Tibial artery (tissue), 4 donors: ENCODE measurements around the gene ODAD2.

Experiments used
- DNase-seq, 2 donors: peaks; one replicate each; pipeline ENCODE4 v3.0.0-alpha.2; 2019
- H3K27ac ChIP-seq, 2 donors: fragments of 200-600 bp; sonication (generic) in 1 of 2; 1 replicate in 1 of 2; 2 replicates in 1 of 2; pipeline ENCODE4 v1.5.1; 2018 to 2019; ENCODE audit warnings: mild to moderate bottlenecking in 1 of 2
- H3K27me3 ChIP-seq, 2 donors: fragments of 200-600 bp; sonication (generic) in 1 of 2; one replicate each; pipeline versions ENCODE4 v1.5.1 to v1.6.0; 2016 to 2019
- H3K36me3 ChIP-seq, 3 donors: fragments of 200-600 bp; sonication (generic) in 2 of 3; one replicate each; pipeline ENCODE4 v1.5.1; 2016 to 2019; ENCODE audit warnings: mild to moderate bottlenecking in 2 of 3
- H3K4me1 ChIP-seq, 4 donors: fragments of 200-600 bp; sonication (generic) in 2 of 4; 1 replicate in 3 of 4; 2 replicates in 1 of 4; pipeline ENCODE4 v1.5.1; 2016 to 2019
- H3K4me3 ChIP-seq, 2 donors: fragments of 200-600 bp; sonication (generic) in 1 of 2; 1 replicate in 1 of 2; 2 replicates in 1 of 2; pipeline ENCODE4 v1.5.1; 2018 to 2019; ENCODE audit warnings: mild to moderate bottlenecking in 2 of 2
- H3K9me3 ChIP-seq, 3 donors: fragments of 200-600 bp; sonication (generic) in 1 of 3; one replicate each; pipeline ENCODE4 v1.5.1; 2016 to 2019
- intact Hi-C: fragments of 100-400 bp; cut with DNase I; formaldehyde crosslinking; loops from one replicate; pipeline ENCODE4 v1.15.0; 2023; ENCODE audit warnings: low total_unique reads
- TF ChIP-seq, protein P1 (sequence below), 2 experiments: fragments of 200-600 bp in 1 of 2; fragments of 450-650 bp in 1 of 2; IDR thresholded peaks; one replicate each; pipeline ENCODE4 v1.5.1; 2017 to 2019; ENCODE audit warnings: antibody characterized with exemption in 2 of 2, mild to moderate bottlenecking in 1 of 2, moderate library complexity in 1 of 2

The ODAD2 gene

DNA sequence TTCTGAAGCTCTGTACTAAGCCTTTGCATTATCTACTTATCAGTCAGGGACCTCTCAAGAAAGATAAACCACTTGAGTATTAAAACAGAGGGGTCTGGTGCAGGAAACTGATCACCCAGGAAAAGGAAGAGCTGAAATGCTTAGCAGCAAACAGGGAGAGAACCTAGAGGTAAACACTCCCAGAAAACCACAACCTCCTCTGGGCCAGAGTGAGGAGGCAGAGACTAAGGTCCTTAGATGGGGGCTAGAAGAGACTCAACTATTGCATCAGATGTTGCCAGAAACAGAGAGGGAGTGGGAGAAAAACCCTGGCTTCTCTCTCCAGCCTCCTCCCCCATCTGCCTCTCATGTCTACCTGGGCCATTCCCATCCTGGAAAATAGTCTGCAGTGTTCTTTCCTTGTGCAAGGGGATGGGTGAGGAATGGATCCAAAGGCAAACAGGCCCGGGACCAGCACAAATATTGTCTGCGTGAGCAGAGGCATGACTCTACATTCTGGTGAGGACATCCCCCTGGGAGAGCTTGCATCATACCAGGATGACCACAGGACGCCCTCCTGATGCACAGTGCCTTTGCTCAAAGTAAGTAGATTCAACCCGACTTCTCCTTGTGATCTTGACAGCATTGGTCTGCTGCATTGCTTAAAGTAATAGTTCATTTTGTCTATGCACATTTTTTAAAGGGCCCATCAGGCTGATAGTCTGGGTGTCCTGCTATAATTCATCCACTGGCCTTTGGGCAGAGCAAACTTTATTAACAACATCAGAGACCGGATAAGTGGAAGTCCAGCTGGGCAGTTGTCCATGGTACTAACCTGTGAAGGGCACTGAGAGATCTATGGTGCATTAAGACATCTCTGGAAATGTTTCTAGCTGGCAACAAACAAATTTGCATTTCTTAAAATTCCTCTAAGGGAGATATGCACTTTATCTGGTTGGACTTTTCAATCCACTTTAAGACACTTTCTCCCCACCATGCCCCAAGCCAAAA lies 22.4 kb upstream of the ODAD2 start:
- DNase-seq: no peak
- Histone ChIP-seq H3K36me3 (no peaks in the 10 kb centered on the region), H3K27ac (no peak overlapping the region), H3K4me1 (no peaks in the 10 kb centered on the region), H3K27me3 (no peaks in the 10 kb centered on the region), H3K4me3 (no peak overlapping the region), H3K9me3 (no peaks in the 10 kb centered on the region)
- intact Hi-C loops: no loop called here
- TF ChIP-seq, protein P1, sequence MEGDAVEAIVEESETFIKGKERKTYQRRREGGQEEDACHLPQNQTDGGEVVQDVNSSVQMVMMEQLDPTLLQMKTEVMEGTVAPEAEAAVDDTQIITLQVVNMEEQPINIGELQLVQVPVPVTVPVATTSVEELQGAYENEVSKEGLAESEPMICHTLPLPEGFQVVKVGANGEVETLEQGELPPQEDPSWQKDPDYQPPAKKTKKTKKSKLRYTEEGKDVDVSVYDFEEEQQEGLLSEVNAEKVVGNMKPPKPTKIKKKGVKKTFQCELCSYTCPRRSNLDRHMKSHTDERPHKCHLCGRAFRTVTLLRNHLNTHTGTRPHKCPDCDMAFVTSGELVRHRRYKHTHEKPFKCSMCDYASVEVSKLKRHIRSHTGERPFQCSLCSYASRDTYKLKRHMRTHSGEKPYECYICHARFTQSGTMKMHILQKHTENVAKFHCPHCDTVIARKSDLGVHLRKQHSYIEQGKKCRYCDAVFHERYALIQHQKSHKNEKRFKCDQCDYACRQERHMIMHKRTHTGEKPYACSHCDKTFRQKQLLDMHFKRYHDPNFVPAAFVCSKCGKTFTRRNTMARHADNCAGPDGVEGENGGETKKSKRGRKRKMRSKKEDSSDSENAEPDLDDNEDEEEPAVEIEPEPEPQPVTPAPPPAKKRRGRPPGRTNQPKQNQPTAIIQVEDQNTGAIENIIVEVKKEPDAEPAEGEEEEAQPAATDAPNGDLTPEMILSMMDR (IDR thresholded peaks at IDR 0.05): no peak

DNA sequence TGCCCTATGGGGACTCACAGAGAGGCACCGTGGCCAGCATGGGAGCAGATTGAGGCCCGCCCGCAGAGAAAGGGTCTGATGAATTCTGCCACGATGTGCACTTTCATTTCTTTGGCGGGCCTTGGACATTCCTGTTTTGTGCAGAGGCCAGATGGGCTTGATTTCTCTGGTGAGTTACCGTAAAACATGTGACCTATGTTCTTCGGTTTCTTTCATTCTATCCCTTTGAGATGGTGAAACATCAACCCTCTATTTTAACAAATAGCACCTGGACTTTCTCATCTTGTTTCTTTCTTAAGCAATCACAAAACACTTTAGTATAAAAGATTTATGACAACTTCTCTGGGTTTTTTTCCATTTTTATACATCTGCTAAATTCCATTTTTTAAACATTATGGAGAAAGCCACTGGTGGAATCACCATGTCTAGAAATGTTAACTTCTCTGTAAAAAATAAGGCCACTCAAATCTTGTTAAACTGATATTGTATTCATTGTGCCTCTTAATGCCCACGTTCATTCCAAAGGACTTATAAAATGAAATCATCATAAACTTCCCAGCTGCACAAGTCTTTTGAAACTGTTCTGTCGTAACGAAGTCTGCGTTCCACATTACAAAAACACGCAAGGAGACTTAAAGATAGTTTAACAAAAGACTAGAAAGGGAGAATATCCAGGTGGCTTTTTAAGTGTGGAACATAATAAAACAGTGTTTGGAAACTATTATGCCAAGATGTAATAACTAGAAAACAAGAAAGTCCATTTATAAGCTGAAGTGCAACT lies 21.4 kb upstream of the ODAD2 start:
- no peak for DNase-seq
- H3K9me3 ChIP-seq: no peaks in the 10 kb centered on the region
- intact Hi-C loops: no loop called here
- H3K36me3 ChIP-seq: no peaks in the 10 kb centered on the region
- H3K27ac ChIP-seq: no peak overlapping the region
- TF ChIP-seq, protein P1 (IDR thresholded peaks at IDR 0.05): no peak
- no peaks in the 10 kb centered on the region for H3K27me3 ChIP-seq
- H3K4me3 ChIP-seq: no peak overlapping the region
- no peaks in the 10 kb centered on the region for H3K4me1 ChIP-seq

DNA sequence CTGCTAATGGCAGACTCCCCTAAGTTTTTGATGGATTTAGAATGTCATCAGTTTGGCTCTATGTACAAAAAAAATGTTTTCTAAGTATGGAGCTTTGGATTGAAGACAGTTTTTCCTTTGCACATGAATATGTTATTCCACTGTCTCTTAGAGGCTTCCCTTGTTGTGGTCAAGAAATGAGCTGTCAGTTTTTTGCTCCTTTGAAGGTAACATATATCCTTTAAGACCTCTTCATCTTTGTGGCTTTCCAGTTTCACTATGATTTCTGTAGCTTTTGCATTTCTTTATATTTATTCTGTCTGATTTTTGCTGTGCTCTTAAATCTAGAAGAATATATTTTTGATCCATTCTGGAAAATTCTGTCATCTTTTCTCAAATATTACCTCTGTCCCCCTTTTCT lies 15.8 kb upstream of the ODAD2 start:
- Histone ChIP-seq H3K36me3 (no peaks in the 10 kb centered on the region), H3K4me1 (no peaks in the 10 kb centered on the region), H3K9me3 (no peaks in the 10 kb centered on the region), H3K27me3 (no peaks in the 10 kb centered on the region), H3K4me3 (no peak overlapping the region), H3K27ac (no peak overlapping the region)
- TF ChIP-seq, protein P1 (IDR thresholded peaks at IDR 0.05): no peak
- no peak for DNase-seq
- intact Hi-C loops: no loop called here

DNA sequence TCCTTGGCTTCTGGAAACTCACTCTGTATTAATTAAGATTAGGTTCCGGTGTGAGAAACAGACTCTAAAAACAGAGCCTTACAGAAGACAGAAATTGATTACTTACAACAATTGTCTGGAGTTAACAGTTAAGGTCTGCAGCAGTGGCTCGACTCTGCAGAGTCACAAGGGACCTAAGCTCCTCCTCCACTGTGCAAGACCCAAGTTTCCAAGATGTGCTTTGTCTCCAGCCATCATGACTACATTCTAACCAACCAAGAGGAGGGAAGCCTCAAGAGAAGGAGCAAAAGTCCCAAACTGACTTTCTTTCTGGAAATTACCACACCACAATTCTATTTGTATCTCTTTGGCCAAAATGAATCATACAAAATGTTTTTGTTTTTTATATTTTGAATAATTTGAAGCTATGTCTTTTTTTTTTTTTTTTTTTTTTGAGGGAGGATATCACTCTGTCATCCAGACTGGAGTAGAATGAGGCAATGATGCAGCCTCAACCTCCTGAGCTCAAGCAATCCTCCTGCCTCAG lies 14.2 kb upstream of the ODAD2 start:
- Histone ChIP-seq H3K27me3 (no peaks in the 10 kb centered on the region), H3K4me1 (no peaks in the 10 kb centered on the region), H3K27ac (no peak overlapping the region), H3K4me3 (no peak overlapping the region), H3K36me3 (no peaks in the 10 kb centered on the region), H3K9me3 (no peaks in the 10 kb centered on the region)
- TF ChIP-seq, protein P1 (IDR thresholded peaks at IDR 0.05): no peak
- DNase-seq: no peak
- intact Hi-C loops: no loop called here

DNA sequence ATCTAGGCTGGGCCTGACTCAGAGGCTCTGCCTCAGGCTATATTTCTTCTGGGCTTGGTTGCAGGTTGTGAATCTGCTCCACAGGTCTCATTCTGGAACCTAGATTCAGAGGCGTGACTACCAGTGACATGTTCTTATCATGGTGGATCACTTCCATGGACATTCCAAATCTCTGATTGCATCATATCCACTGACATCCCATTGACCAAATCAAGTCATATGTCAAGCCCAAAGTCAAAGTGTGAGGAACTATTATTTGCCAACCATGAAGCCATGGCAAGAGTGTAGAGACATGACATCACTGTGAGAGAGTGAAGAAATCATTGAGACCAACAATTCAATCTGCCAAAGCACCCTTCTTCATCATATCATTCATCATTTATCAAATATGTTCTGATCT lies 11.9 kb upstream of the ODAD2 start:
- no peaks in the 10 kb centered on the region for H3K9me3 ChIP-seq
- no peaks in the 10 kb centered on the region for H3K4me1 ChIP-seq
- H3K27ac ChIP-seq: no peak overlapping the region
- intact Hi-C loops: no loop called here
- H3K36me3 ChIP-seq: no peaks in the 10 kb centered on the region
- DNase-seq: no peak
- TF ChIP-seq, protein P1 (IDR thresholded peaks at IDR 0.05): no peak
- no peak overlapping the region for H3K4me3 ChIP-seq
- H3K27me3 ChIP-seq: no peaks in the 10 kb centered on the region
